Stimulated activated CD4-positive, alpha-beta T cell treated with anti-CD3 and anti-CD28 coated beads, Interleukin-2, amount 100 ng/mL, for 24 hours (primary cell): ENCODE measurements around the gene ZNG1F.
"Not testable (repeated sequence)": the region's sequence is repeated elsewhere in the genome, so short reads cannot be mapped to it uniquely, and the experiment has no call there.

ENCODE experiments used
- DNase-seq, 2 donors: peaks; one replicate each; pipeline ENCODE4 v3.0.0-alpha.2; 2020

The ZNG1F gene

DNA sequence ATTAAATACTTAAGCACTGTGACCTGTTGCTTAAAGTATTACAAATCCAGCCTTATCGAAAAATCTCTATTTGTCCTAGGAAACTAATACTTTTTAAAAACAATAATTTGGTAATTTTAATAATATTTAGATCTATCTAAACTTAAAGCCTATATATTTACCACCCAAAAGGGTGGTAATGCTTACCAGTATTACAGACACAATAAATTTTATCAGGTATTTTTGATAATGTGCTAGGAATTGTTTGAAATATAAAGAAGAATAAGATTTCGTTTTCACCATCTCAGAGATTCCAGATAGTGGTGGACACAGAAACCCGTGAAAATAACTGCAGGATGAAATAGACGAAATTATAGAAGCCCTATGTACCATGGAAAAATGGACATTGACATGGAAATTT, 68.4 kb downstream of the ZNG1F start:
- not testable (repeated sequence) for DNase-seq

DNA sequence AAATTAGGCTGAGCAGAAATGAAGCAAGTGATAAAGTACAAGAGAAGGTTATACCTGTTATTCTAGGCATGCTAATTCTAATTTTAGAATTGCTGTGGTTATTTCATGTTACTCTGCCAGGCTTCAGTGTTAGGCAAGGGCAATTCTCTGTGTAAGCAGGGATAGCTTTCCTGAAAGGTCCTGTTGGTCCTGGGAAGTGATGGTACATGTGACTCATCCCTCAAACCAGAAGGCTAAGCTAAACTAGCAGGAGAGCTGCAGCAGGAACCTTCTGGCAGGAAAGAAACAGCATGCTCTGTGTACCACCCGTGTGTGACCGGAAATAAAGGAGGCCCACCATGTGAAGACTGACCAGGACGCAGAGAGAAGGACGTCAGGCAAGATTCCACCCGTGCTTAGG, 69.4 kb downstream of the ZNG1F start:
- not testable (repeated sequence) for DNase-seq

DNA sequence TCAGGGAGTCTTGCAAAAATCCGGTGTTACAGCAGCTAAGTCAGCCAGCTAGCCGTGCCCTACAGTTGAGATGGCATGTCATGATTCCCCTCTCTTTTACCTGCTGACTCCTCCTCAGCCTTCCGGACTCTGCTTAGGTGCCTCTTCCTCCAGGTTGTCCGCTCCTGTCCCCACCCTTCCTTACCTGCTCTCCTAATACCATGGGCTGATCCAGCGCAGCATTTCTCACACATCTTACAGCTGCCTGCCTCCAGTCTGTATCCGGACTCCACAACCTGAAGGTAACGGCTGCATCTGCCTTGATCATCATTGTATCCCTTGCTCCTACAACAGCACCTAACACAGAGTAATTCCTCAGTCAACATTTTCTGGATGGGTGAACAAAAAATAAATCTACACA, 69.8 kb downstream of the ZNG1F start:
- DNase-seq, result not testable (repeated sequence)

DNA sequence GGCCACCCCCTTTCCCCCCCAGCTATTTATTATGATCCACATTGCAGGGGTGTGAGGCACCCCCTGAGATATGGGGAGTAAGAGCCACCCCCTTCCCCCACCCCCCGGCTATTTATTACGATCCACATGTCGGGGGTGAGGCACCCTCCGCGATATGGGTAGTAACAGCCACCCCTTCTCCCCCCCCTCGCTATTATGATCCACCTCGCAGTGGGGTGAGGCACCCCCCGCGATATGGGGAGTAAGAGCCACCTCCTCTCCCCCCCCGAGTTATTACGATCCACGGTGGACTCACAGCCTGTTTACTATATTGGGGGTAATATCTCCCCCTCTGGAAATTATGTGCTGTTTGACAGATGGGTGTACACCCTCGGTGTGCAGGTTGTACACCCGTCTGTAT, 75.8 kb downstream of the ZNG1F start:
- DNase-seq, result not testable (repeated sequence)

DNA sequence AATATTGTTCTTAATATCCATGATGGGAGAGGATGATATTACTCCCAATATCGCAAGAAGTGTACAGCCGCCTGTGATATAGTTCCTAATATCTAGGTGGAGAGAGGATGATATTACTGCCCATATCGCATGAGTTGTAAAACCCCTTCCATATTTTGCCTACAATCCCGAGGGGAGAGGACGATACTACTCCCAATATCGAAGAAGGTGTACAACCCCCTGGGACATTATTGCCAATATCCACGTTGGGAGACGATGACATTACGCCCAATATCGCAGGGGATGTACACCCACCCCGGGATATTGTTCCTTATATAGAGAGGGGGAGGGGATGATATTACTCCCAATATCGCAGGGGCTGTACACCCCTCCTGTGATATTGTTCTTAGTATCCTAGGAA, 77.7 kb downstream of the ZNG1F start:
- DNase-seq, result not testable (repeated sequence)

DNA sequence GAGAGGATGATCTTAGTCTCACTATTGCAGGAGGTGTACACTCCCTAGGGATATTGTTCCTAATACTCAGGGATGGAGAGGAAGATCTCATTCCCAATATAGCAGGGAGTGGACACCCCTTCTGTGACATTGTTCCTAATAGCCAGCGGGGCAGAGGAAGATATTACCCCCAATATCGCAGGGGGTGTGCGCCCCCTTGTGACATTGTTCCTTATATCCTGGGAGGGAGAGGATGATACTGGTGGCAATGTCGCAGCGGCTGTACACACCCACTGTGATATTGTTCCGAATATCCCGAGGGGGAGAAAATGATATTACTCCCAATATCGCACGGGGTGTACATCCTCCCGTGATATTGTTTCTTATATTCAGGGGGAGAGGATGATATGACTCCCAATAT, 78.2 kb downstream of the ZNG1F start:
- DNase-seq, result peak; percentile 15 to 17

DNA sequence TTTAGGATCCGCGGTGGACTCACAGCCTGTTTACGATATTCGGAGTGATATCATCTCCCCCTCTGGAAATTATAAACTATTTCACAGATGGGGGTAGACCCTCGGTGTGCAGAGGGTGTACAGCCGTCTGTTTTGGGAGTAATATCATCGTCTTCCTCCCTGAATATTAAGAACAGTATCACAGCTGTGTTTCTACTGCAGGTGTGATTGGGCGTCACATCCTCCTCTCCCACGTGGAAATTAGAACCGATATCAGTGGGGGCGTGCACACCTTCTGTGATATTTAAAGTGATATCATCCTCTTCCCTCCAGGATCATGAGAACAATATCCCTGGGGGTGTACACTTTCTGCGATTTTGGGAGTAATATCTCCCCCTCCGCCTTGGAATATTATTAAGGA, 79.9 kb downstream of the ZNG1F start:
- DNase-seq, result peak in 1 of 2 donors; percentile 12

DNA sequence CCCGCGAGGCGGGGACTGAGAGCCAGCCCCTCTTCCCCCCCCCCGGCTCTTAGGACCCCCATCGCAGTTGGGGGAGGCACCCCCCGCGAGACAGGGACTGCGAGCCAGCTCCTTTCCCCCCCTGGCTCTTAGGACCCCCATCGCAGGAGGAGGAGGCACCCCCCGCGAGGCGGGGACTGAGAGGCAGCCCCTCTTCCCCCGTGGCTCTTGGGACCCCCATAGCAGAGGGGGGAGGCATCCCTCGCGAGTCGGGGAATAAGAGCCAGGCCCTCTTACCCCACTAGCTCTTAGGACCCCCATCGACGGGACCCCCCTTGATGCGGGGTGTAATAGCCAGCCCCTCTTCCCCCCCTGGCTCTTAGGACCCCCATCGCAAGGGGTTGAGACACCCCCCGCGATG, 80.3 kb downstream of the ZNG1F start:
- not testable (repeated sequence) for DNase-seq

DNA sequence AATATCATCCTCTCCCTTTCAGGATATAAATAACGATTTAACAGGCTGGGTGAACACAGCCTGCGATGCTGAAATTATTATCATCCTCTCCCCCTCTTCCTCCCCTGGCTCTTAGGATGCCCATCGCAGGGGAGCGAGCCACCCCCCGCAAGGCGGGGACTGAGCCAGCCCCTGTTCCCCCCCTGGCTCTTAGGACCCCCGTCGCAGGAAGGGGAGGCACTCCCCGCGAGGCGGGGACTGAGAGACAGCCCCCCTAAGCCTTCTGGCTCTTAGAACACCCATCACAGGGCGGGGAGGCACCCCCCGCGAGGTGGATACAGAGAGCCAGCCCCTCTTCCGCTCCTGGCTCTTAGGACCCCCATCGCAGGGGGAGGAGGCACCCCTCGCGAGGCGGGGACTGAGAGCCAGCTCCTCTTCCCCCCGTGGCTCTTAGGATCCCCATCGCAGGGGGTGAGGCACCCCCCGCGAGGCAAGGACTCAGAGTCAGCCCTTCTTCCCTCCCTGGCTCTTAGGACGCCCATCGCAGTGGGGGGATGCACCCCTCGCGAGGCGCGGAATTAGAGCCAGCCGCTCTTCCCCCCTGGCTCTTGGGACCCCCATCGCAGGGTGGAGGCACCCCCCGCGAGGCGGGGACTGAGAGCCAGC, 82.5 kb downstream of the ZNG1F start:
- not testable (repeated sequence) for DNase-seq

DNA sequence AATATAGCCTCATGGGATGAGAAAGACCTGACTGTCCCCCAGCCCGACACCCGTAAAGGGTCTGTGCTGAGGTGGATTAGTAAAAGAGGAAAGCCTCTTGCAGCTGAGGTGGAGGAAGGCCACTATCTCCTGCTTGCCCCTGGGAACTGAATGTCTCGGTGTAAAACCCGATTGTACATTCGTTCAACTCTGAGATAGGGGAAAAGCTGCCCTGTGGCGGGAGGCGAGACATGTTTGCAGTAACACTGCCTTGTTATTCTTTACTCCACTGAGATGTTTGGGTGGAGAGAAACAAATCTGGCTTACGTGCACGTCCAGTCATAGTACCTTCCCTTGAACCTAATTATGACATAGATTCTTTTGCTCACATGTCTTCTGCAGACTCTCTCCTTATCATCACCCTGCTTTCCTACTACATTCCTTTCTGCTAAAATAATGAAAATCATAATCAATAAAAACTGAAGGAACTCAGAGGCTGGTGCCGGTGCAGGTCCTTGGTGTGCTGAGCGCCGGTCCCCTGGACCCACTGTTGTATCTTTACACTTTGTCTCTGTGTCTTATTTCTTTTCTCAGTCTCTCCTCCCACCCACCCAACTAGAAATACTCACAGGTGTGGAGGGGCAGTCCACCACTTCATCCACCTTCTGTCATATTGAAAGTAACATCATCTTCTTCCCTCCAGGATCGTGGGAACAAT, 83.4 kb downstream of the ZNG1F start:
- not testable (repeated sequence) for DNase-seq

DNA sequence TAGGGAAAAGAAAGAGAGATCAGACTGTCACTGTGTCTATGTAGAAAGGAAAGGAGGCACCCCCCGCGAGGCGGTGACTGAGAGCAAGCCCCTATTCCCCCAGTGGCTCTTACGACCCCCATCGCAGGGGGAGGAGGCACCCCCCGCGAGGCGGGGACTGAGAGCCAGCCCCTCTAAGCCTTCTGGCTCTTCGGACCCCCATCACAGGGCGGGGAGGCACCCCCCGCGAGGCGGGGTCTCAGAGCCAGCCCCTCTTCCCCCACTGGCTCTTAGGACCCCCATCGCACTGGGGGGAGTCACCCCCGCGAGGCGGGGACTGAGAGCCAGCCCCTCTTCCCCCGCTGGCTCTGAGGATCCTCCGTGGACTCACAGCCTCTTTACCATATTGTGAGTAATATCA, 84.6 kb downstream of the ZNG1F start:
- DNase-seq, result not testable (repeated sequence)

DNA sequence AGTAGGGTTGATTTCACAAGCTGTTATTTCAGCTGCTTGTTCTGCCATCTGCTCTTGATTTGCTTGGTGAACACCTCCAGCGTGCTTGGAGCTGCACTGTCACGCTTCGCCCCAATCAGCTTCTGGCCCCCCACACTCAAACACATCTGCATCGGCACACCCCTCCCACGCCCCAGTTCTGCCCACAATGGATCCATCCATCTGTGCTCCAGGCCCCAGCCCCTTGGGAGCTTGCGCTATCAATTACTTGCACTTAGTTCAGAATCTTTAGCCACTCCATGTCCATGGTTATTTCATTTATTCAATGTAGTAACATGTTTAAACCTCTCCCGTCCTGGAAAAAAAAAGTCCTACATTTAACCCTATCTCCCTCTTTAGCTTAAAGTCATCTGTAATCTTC, 88.6 kb downstream of the ZNG1F start:
- DNase-seq, result not testable (repeated sequence)

DNA sequence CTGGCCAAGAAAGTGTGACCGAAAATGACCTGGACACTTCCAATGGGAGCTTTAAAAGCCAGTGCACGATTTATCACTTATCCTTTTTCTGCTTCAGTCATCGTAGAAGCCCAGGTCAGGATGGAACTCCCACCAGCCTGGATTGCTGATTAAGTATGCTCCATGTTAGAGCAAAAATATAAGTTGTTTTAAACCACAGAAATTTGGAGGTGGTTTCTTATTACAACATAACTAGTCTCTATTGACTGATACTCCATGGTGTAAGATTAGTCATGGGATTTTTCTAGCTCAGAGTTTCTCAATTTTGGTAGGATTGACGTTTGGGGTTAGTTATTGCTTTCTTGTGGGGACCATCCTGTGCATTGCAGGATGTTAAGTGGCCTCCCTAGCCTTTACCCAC, 90.4 kb downstream of the ZNG1F start:
- not testable (repeated sequence) for DNase-seq

DNA sequence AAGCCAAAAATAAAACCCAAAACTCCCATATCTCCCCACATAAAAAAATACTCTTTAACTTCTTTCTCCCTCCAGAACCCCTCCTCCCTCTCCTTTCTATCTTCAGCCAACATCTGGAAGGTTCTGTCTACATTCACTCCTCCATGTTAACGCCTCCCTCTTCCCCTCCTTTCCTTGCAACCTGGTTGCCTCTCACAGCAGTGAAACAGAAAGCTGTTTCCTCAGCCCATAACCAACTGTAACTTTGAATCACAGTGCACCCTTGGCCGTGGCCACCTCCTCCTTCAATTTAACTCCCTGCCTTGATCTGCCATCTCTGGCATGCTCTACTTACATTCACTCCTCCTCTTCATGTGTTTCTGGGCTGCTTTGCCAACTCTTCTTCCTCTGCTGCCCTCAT, 94.1 kb downstream of the ZNG1F start:
- DNase-seq, result not testable (repeated sequence)

DNA sequence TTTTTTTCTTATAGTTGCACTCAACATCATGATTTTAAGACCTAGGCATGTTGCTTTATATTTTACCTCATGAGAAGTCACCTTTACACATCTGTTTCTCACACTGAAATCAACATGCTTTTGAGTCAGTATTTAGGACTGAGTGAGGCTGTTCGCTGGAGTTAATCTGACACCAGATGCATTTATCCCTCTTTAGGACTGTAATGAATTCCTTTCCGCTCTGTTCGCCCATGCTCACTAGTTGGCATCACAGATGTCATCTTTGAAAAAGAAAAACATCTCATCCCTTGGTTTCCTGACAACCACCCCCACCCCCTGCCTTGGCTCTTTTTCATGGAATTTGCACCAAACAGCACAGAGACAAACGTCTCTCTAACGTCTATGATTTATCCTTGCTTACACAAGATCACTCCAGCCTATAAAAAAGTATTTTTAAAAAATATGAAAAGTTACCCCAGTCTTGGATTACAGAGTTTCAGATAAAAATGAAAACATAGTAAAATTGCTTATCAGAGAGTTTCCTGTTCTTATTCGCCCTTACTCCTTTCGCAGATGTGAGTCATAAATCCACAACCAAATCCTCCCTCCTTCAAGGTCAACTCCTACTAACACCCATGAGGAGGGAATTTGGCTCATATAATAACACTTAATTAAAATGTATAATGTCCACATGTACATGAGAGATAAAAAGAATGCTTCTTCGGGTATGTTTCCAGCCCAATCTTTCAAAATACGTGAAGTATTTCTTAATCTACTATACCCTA, 94.9 kb downstream of the ZNG1F start:
- DNase-seq, result not testable (repeated sequence)

DNA sequence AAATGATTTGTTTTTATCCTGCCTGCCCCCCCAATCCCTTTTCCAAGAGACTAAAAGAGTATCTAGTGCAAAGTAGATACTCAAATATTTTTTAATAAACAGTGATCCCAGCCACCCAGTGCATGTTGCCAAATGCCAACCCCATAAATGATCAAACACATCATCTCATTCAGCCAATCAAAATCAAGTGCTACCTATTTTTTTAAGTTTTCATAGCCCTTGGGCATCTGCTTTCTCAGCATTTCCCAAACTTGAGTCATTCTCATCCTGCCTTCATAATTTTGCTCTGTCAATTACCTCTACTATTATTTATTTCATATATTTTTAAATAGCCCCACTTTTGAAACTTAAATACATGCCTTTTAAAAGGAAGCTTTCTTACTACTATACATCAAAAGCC, 98.2 kb downstream of the ZNG1F start:
- not testable (repeated sequence) for DNase-seq

DNA sequence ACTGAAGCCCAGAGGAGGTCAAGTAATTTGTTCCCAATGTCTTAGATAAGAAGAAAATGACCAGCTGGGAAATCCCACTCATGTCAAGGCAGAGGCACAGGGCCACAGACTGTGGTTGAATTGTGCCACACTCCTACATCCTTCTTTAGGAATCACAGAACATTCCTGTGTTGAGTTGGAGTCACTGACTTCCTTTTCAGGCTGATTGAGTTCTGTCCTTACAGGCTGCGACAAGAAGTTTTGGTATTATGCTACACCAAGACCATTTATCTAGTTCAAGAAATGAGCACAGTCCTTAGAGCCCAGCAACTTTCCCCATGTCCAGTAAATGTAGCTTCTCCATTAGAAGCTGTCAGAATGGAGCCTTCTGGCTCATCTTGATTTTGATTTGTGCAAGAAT, 98.7 kb downstream of the ZNG1F start:
- DNase-seq, result not testable (repeated sequence)

DNA sequence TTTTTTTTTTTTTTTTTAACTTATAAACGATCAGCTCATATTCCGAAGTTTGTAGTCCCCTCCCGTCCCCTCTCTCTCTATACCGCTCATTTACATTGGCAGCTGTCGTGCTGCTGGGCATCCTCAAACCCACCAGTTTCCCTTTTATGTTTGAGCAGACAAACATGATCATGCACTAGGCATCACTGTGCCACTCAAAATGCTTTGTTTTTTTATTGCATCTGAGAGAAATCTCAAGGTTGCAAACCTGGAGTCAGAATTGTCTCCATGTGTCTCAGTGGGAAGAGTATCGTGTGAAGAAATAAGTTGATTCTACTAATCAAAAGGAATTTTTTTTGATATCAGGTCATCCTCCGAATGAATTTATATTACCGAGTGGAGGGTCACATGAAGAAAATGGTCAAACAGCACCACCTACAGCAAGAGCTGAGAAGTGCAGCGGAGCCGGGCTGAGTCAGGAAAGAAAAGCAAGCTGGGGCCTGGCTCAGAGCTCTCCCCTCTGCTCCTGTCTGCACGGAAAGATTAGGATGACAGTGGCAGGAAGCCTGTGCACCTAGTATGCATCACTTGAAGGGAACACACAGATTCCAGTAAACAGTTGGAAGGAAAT, 100.6 kb downstream of the ZNG1F start:
- DNase-seq, result not testable (repeated sequence)

DNA sequence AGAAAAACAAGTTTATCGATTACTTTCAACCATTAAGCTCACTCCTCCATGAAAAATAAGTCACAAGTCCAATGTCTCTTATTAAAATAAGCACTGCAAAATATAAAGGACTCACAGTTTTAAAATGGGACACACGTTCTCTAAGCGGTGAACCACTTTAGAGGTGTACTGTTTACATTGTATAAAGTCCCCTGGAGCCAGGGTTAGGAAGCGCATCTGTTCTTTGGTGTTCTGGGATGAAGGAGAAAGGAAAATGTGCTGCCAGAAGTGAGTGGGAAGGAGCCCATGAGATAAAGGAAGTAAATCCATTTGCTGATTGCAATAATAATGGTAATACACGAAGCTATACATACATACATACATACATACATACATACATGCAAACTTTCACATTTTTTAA, 101.2 kb downstream of the ZNG1F start:
- DNase-seq, result not testable (repeated sequence)

DNA sequence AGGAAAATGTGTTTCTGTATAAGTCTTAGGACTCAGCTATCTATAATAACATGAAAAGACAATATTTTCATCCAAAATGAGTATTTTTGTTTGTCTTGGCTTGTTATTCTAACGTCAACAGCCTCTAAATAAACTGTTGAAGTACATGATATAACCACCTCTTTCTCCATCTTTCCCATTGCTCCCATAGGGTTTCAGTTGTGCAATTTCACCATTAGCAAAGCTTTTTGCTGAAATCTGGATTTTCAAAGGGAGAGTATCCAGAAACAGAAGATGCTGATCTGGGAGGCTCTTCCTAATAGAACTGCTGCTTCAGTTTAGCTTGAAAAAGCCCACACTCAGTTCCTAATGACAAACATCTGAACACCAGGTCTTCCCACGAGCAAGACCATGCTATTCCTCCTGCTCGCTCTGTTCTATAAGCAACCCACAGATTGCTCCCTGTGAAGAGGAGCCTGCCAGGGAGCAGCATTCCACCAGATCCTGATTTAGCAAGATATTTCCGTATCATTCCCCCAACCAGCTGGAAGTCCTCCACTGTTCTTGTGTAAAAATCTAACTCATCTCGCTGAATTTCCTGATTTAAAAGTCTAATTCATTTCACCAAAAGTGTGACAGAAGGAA, 101.8 kb downstream of the ZNG1F start:
- DNase-seq, result not testable (repeated sequence)

DNA sequence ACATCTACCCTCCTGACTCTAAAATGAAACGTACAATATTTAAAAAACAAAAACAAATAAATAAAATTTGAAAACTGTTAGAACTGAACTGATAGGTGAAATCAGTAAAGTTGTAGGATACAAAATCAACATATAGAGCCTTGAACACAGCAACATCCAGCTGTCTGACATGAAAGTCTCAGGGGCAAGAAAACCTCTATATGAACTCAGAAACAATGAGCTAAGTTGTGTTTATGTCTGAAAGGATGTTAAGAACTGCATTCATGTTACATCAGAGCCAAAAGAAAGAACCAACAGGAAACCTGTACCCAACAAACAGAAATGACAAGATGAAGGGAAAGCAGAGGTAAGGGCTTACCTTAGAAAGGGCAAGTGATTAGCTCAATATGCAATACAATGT, 102.4 kb downstream of the ZNG1F start:
- not testable (repeated sequence) for DNase-seq

DNA sequence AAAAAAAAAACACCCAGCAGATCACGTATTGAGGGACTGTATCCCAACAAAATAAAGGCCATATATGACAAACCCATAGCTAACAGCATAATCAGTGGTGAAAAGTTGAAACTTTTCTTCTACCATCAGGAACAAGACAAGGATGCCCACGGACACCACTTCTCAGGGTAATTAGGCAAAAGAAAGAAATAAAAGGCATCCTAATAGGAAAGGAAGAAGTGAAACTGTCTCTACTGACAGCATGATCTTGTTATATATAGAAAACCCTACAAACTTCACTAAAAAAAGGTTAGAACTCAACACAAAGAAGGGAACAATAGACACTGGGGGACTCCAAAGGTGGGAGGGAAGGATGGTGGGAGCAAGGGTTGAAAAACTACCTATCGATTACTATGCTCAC, 102.9 kb downstream of the ZNG1F start:
- not testable (repeated sequence) for DNase-seq

DNA sequence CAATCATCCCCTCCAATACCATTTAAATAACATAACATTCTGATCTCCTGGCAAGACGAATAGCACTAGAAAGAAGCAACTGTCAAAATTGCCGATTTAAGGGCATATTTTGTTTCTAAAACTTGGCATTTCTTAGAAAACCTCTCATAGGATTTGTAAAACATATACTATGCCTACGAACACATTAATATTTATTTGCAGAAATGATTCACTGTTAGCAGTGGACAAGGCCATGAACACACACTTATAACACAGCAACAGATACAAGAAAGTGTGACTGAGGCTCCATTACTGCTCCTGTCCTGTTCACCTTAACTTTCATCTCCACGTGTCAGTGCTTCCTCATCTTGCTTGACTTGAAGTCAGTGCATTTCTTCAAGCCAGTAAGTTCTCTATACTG, 106.8 kb downstream of the ZNG1F start:
- not testable (repeated sequence) for DNase-seq
